ENCODE measurements around the gene CGB3.
"Not testable (repeated sequence)": the region's sequence is repeated elsewhere in the genome, so short reads cannot be mapped to it uniquely, and the experiment has no call there.

Gene CGB3

GRCh38 chr19:49019242-49019932 lies 4.7 kb downstream of the CGB3 start:
- no peak overlapping the region; the same call in 1 of the 2 replicates for H3K4me3 ChIP-seq (replicated peaks; ENCODE audit: low read depth, low read length)
- no peak for TF ChIP-seq CTCF (IDR thresholded peaks at IDR 0.05; ENCODE audit: low read depth, low read length, missing control alignments)

GRCh38 chr19:49018388-49019241 lies 5.5 kb downstream of the CGB3 start:
- not testable (repeated sequence) for DNase-seq (ENCODE audit: extremely low read depth, low read depth)
- H3K4me3 ChIP-seq (replicated peaks; ENCODE audit: low read depth, low read length): peak overlapping the region; percentile 29

More at GRCh38 chr19:49019242-49019932, 4.7 kb downstream of the CGB3 start:
- DNase-seq (ENCODE audit: extremely low read depth, low read depth): no peak

GRCh38 chr19:49017666-49018351 lies 6.3 kb downstream of the CGB3 start:
- H3K4me3 ChIP-seq (replicated peaks; ENCODE audit: low read depth, low read length): peak overlapping the region; percentile 29
- TF ChIP-seq CTCF (IDR thresholded peaks at IDR 0.05; ENCODE audit: low read depth, low read length, missing control alignments): peak; percentile 39
- DNase-seq (ENCODE audit: extremely low read depth, low read depth): peak; percentile 26

GRCh38 chr19:49017041-49017665 lies 7.0 kb downstream of the CGB3 start, which contains the start of gene LHB:
Gene LHB, minus strand, starts transcription at chr19:49017091. Its CDS starts 10 bp downstream, at chr19:49017081.
- peak within 1 kb of the TSS; percentile 29 for H3K4me3 ChIP-seq (replicated peaks; ENCODE audit: low read depth, low read length)
- no peak for DNase-seq (ENCODE audit: extremely low read depth, low read depth)
- no peak for TF ChIP-seq CTCF (IDR thresholded peaks at IDR 0.05; ENCODE audit: low read depth, low read length, missing control alignments)

- H3K4me3 ChIP-seq (replicated peaks; ENCODE audit: low read depth, low read length): no peak overlapping the region
- TF ChIP-seq CTCF (IDR thresholded peaks at IDR 0.05; ENCODE audit: low read depth, low read length, missing control alignments): no peak
- DNase-seq (ENCODE audit: extremely low read depth, low read depth): no peak
These were observed 7.9 kb downstream of the CGB3 start for GRCh38 chr19:49016067-49016839.

GRCh38 chr19:49014870-49015255 lies 9.3 kb downstream of the CGB3 start:
- DNase-seq (ENCODE audit: extremely low read depth, low read depth): no peak
- H3K4me3 ChIP-seq (replicated peaks; ENCODE audit: low read depth, low read length): no peak overlapping the region
- TF ChIP-seq CTCF (IDR thresholded peaks at IDR 0.05; ENCODE audit: low read depth, low read length, missing control alignments): no peak

Data from HFF-Myc (cell line).